Panc1 (cell line): ENCODE measurements around the gene MSH3.

Experiments
- TCF7L2 ChIP-seq: IDR thresholded peaks from 2 replicates; pipeline ENCODE4 v1.6.1; 2011; ENCODE audit warnings: mild to moderate bottlenecking, low read depth, low read length, inconsistent platforms
- TF ChIP-seq, protein P1 (sequence below): fragments of 450-650 bp; IDR thresholded peaks from 2 replicates; pipeline ENCODE4 v1.5.1; 2017; ENCODE audit warnings: mild to moderate bottlenecking

DNA sequence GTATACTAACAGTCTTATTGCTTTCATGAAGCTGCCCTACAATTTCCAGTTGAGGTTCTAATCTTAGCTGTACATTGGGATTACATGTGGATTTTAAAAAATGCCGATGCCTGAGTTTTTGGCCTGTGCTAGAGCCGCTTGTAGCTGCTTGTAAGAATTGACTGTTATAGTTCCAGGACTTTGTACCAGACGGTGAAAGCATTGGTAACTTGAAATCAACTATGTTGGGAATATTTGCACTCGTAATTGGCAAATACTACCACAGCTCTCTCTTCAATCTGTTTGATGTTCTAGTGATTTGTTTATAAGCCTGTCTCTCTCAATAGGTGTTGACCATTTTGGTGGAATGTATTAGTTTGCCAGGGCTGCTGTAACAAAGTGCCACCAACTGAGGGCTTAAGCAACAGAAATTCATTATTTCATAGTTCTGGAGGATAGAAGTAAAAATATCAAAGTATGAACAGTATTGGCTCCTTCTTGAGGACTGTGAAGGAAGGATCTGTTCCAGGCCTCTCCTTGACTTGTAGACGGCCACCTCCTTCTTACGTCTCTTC is 50.8 kb downstream of the MSH3 start:
- TF ChIP-seq, protein P1, sequence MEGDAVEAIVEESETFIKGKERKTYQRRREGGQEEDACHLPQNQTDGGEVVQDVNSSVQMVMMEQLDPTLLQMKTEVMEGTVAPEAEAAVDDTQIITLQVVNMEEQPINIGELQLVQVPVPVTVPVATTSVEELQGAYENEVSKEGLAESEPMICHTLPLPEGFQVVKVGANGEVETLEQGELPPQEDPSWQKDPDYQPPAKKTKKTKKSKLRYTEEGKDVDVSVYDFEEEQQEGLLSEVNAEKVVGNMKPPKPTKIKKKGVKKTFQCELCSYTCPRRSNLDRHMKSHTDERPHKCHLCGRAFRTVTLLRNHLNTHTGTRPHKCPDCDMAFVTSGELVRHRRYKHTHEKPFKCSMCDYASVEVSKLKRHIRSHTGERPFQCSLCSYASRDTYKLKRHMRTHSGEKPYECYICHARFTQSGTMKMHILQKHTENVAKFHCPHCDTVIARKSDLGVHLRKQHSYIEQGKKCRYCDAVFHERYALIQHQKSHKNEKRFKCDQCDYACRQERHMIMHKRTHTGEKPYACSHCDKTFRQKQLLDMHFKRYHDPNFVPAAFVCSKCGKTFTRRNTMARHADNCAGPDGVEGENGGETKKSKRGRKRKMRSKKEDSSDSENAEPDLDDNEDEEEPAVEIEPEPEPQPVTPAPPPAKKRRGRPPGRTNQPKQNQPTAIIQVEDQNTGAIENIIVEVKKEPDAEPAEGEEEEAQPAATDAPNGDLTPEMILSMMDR, result no peak
- no peak for TF ChIP-seq TCF7L2
